Suprapubic skin (tissue), 3 donors: ENCODE measurements around the gene FETUB.

Experiments
- EP300 ChIP-seq: sonication (generic); formaldehyde crosslinking; IDR thresholded peaks from one replicate; pipeline ENCODE4 v1.6.1; 2017; ENCODE audit warnings: antibody characterized with exemption
- POLR2A ChIP-seq, 2 donors: fragments of 450-650 bp; IDR thresholded peaks; one replicate each; pipeline ENCODE4 v1.6.1; 2017; ENCODE audit warnings: antibody characterized with exemption in 2 of 2, mild to moderate bottlenecking in 2 of 2, moderate library complexity in 2 of 2
- TF ChIP-seq, protein P1 (sequence below), 2 donors: fragments of 200-600 bp in 1 of 2; fragments of 450-650 bp in 1 of 2; sonication (generic) in 1 of 2; IDR thresholded peaks; one replicate each; pipeline ENCODE4 v1.5.1; 2016 to 2019; ENCODE audit warnings: antibody characterized with exemption in 2 of 2, mild to moderate bottlenecking in 1 of 2, moderate library complexity in 1 of 2

GRCh38 chr3:186592682-186593081, 47.5 kb upstream of the FETUB start:
- TF ChIP-seq, protein P1, sequence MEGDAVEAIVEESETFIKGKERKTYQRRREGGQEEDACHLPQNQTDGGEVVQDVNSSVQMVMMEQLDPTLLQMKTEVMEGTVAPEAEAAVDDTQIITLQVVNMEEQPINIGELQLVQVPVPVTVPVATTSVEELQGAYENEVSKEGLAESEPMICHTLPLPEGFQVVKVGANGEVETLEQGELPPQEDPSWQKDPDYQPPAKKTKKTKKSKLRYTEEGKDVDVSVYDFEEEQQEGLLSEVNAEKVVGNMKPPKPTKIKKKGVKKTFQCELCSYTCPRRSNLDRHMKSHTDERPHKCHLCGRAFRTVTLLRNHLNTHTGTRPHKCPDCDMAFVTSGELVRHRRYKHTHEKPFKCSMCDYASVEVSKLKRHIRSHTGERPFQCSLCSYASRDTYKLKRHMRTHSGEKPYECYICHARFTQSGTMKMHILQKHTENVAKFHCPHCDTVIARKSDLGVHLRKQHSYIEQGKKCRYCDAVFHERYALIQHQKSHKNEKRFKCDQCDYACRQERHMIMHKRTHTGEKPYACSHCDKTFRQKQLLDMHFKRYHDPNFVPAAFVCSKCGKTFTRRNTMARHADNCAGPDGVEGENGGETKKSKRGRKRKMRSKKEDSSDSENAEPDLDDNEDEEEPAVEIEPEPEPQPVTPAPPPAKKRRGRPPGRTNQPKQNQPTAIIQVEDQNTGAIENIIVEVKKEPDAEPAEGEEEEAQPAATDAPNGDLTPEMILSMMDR (IDR thresholded peaks at IDR 0.05) = no peak
- TF ChIP-seq POLR2A (IDR thresholded peaks at IDR 0.05) (no peak), EP300 (no peak)
